22Rv1 (cell line): Measurements from ENCODE around the gene SLC29A3.

ENCODE experiments used
- ZFX ChIP-seq: fragments of 450-650 bp; IDR thresholded peaks from 2 replicates; pipeline ENCODE4 v1.6.1; 2017; ENCODE audit warnings: antibody characterized with exemption, borderline replicate concordance
- TF ChIP-seq, protein P1 (sequence below): fragments of 450-650 bp; IDR thresholded peaks from 2 replicates; pipeline ENCODE4 v1.5.1; 2017; ENCODE audit warnings: mild to moderate bottlenecking

DNA sequence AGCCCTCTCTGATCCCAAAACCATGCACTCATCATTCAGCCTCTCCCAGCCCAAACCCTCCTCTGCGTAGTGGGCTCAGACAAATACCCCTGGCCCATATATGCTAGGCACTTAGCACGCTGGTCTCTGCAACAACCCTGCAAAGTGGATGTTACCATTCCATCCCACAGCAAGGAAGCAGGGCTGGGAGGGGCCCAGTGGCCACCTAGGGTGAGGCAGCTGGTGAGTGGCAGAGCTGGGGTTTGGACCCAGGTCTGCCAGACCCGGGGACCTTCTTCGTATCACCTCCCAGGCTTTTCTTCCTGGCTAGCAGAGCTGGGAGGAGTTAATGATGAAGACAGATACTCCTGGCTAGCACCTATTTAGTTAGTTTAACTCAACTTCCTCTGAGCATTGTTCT, 33.1 kb upstream of the SLC29A3 start:
- TF ChIP-seq, protein P1, sequence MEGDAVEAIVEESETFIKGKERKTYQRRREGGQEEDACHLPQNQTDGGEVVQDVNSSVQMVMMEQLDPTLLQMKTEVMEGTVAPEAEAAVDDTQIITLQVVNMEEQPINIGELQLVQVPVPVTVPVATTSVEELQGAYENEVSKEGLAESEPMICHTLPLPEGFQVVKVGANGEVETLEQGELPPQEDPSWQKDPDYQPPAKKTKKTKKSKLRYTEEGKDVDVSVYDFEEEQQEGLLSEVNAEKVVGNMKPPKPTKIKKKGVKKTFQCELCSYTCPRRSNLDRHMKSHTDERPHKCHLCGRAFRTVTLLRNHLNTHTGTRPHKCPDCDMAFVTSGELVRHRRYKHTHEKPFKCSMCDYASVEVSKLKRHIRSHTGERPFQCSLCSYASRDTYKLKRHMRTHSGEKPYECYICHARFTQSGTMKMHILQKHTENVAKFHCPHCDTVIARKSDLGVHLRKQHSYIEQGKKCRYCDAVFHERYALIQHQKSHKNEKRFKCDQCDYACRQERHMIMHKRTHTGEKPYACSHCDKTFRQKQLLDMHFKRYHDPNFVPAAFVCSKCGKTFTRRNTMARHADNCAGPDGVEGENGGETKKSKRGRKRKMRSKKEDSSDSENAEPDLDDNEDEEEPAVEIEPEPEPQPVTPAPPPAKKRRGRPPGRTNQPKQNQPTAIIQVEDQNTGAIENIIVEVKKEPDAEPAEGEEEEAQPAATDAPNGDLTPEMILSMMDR: no peak
- TF ChIP-seq ZFX: no peak
